GM19455 (cell line): ENCODE results near the gene MKX.

Experiments used
- ATAC-seq: cut with Tn5 transposase; IDR thresholded peaks from one replicate; pipeline ENCODE4 v1.9.1; 2021; ENCODE audit not compliant: unreplicated experiment

The MKX gene

DNA sequence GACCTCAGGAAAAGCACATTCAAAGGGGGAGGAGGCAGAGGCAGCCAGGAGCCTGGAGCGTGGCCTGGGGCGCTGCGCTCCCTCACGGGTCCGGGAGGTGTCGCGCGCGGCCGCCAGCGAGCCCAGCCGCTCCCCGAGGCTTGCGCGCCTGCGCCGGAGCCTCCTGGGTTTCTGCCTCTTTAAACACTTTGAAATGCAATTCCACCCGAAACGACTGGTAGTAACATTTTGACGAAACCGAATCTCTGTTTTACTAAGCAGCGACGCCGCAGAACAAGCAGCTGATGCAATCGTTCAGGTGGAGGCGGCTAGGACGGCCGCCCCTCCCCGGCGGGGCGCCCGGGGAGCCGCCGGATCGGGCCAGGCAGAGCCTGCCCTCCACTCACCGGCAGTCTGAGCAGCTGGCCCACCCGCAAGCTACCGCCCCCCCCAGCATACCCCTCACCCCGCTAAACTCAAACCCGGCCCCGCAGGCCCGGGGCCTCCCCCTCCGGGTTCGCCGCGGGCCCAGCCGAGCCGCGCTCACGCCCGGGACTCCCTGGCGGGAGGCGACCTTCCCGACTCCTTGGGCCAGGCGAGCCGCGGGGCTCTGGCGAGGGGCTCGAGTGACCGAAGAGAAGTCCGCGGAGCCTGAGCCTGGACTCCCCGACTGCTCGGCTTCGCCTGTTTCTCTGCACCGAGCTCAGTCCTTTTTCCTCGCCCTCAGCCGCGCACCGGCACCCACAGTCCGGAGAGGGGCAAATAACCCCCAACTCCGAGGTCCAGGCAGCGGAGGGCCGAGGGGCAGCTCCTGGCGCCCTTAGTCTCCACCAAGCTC, 3.2 kb downstream of the MKX start:
- peak; percentile 87 for ATAC-seq

DNA sequence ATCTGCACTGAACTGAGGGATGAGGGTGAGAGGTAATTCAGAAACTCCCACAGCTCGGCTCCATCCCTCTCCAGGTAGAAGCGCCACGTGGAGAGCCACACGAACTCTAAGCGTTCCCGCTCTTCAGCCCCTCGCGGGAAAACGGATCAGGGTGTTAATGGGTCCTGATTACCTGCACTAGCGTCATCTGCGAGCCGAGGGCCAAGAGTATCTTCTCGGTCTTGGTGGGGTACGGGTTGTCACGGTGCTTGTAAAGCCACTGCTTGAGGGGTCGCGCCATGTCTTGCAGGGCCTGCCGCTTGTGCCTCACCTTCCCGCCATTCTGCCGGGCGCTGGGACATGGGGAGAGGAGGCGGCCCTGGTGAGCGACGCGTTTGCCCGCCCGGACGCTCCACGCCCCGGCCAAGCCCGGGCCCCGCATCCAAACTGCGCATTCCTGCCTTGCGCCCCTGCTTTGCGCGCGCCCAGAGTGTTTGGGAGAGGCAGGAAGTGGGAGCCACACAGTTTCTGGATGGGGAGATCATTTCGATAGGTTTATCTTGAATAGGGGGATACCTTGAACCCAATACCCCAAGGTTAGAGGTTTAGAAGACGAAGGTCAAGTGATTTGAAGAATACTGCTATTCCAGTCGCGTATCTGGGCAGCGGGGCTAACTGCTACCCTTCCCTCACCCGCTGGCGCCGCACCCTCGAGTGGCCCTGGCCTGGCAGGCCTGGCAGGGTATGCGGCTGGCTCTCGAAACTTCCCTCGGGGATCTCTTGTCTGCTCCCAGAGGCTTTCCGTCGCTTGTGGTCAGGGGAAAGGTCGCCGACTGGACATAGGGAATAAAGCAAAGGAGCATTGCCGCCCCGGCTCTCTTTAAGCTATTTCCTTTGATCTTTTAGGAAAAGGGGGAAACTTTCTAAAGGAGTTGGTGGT, 4.2 kb downstream of the MKX start:
- ATAC-seq: no peak

DNA sequence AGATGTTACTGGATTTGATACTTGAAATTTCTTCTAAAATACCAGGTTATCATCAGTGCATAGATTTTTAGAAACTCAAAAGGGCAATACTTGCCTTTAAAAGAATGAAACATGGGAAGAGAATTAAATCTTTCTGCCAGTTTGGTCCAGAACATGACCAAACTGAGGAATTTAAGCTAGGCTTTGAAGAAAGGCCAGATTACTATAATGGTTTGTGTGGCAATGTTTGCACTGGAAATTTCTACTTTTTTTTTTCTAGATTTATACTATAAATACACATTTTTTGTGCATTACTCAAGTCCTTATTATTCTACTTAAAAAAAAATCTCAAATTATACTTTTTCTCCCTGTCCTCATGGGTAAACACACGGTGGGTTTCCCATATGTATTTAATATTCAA, 9.2 kb downstream of the MKX start:
- ATAC-seq: no peak

DNA sequence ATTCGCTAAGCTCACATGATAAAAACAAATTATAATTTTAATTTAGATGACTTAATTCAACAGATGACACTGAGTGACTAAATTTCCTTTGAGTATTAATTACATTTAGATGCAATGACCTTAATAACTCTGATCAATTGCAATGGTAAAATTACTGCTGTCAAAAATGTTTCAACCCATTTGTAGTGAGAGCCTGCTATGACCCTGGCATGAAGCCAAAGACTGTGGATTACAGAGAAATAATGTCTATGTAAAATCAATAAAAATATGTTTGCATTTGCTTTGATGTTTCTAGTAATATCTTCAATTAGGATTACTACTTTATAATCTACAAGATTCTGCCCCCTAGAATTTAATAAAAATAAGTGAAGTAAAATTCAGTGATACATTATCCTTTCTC, 15.6 kb downstream of the MKX start:
- ATAC-seq: no peak

DNA sequence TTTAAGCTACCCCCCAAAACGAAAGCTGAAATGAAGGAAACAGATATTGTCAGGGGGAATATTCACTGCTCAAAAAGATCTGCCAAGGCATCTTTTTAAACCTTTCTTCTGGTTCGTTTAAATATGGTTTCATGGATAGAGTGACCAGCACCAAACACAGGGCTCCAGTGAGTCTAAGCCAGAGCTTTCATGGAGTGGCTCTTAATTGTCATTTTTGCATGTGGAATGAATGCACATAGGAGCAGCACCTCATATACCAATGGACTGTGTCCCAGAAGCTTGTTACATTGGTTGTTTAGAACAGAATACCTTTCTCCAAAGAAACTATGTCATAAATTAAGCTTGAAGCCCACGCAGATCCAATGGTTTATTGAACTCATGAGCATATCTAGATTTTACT, 17.3 kb downstream of the MKX start:
- ATAC-seq: no peak

DNA sequence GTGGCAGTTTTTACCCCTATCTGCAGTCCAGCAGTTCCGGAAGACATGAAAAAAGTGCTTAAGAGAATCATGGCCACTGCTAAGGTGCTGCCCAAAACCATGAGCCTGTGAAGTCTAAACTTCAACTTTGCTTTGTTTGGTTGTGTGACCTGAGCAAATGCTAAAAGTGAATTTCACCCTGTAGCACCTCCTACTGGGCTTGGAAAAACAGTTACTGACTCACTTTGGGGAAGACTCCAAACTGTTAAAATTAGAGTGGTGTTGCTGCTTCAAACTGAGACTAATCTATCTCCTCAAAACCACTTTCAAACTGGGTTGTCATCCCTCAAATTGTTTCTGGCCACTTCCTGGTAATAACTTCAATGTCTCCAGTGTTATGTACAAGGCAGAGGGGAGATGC, 21.3 kb downstream of the MKX start:
- no peak for ATAC-seq

DNA sequence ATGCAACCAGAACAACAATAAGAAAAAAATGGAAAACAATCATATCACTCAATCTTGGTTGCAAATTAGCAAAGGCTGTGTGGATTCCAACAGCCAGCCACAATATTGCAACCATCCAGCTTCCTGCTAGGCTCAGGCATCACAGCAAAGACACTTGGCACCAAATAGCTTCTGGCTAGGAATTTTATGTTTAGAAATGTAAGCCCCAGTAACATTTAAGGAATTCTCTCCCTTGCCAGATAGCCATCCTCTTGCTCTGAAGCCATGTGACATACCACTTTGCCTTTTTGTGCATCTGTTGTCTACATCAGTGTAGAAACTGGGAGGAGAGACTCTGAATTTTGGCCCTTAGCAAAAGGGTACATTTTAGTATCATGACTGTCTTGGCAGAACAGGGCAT, 22.2 kb downstream of the MKX start:
- no peak for ATAC-seq

DNA sequence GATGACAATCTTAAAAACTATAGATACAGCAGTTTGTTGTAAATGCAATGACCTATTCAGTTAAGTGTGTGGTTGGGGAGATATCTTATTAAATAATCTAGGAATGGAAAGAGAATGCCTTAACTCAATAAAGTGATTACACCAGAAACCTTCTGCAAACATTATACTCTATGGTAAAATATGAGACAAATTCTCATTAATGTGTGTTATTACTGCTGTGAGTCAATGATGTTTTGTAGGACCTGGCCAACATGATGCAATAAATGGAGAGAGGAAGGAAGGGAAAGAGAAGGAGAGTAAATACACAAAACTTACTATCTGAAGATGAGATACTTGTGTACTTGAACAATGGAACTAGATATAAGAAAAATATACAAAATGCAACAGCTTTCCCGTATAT, 25.1 kb downstream of the MKX start:
- ATAC-seq: no peak

DNA sequence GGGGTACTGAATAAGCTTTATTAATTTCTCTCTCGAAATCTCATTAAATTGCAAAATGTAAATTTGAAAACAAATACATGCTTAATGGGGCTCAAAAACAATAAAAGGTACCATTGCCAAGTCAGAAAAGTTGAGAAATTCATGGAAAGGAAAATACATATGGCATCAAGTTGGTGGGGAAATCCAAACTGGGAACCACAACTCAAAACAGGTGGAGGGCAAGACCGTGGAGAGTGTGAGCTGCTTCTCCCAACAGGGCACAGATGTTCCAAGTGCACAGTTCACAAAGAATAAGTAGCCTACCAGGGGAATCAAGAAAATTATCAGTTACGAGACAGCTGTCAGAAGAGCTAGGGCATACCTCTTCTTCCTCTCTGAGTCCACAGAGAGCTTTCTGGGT, 26.6 kb downstream of the MKX start:
- ATAC-seq: no peak

DNA sequence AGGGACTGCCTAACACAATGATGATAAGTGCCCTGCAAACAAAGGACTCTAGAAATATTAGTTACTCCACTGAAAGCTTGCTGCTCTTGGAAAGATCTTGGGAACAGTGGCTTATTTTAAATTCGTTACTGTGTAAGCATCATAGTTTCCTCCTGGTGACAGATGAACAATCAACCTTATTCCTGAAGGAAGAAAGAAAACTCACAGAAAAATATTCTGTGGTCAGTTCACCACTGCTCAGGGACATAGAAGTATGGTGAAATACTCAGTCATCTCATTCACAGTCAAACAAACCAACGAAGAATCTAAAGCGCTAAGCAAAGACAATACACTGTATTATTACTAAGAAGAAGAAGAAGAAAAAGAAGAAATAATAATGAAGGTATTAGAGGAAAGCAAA, 27.8 kb downstream of the MKX start:
- no peak for ATAC-seq

DNA sequence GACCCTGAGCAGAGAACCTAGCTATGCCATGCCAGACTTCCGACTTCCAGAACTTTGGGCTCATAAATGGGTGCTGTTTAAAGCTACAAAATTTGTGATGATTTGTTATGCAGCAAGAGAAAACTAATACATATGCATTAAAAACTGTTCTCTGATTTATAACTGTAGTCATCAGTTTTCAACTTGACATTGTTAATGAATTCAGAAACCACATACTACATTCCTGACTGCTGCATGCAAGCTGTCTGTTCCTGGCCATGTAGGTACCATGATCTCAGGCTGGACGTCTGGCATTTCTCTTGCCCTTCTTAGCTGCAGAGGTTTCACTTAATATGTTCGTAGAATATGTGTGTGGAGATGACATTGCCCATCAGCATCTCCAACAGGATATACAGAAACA, 28.4 kb downstream of the MKX start:
- no peak for ATAC-seq

DNA sequence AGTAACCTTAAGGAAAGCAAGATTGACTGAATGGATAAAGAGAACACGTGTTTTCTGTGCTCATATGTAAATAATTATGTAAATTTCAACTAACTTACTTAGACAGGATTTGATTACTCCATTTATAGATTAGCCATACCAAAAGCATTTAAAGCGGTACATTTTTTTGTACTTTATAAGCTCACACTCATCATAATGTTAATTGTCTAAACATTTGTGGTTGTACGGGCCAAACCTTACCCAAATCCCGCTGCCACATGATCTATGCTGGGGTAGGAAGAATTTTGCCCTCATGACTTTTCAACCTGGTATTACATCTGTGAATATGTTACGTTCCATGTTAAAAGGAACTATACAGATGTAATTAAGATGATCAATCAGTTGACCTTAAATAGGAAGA, 29.1 kb downstream of the MKX start:
- no peak for ATAC-seq

DNA sequence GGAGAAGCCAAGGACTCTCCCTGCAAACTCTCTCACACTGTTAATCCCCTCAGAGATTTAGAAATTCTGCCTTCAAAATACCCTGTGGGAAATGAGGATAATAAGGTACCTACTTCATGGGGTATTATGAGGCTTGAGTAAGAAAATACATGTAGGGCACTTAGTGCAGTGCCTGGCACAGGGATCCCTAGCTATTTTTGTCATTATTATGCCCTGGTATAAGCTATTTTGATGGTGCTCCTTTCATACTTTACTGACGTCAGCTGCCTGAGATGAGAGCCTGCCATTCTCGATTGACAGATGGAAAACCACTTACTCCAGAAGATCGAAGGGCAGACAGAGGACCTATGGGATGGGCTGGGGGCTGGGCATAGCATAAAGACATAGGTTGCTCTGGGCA, 30.1 kb downstream of the MKX start:
- ATAC-seq: no peak

DNA sequence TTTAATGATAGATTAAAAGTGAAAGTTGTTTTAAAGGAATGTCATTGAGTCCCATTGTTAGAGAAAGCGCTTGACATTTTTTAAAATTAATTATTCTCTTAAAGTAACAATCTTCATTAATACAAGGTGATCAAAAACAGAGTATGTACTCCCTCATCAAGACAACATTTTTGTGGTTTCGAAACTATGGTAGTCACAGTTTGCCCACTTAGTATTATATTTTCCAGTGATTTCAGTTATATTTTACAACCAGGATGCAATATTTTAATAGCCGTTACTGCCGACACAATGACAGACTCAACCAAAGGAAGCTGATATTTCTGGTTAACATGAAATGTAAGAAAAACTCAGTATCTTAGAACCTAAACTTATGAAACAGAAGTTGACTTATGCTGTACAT, 31.3 kb downstream of the MKX start:
- no peak for ATAC-seq

DNA sequence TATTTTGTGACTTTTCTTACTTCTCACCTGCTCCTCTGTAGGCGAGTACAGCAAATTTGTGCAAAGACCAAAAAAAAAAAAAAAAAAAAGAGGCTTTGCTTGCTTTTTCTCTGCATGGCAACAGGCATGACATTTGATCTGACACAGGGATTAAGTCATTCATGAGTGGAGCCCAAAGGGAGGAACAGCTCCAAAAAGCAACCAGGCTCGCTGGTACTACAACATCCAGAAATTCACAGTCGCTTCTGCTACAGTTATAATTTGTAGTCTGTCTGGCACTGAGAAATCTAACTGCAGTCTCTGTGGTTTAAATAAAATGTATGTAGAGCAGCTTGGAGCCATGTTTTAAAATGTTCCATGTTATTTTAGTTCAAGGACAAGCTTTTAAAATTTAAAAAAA, 31.7 kb downstream of the MKX start:
- ATAC-seq: no peak

DNA sequence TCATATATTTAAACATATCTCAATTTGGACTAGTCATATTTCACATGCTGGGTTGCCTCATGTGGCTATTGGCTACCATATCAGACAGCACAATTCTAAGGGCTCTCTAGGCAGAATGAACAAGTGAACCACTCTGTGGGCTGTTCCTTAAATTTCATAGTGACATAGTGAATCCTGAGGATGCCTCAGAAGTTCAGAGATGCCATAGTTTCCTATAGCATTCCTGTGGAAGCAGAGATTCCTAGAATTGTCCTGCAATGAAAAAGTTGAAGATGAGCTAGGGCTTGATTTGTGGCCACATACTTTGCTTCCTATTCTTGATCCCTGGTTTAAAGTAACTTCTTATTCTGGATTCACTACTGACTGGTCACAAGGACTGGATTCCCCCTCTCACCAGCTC, 35.6 kb downstream of the MKX start:
- ATAC-seq: no peak

DNA sequence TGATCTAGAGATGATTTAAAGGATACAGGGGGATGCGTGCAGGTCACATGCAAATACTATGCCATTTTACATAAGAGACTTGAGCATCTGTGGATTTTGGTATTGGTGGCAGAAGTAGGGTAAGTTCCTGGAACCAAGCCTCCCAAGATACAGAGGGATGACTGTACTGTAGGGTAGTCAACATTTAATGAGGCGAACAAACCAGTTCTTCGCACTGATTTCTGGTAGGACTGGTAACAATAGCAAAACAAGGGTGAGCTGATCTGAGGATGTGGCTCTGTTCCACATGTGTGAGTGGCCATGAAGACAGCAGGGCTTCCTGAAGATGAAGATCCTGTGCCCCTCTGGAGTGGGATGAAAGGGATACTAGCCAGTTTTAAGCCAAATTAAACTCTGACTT, 36.3 kb downstream of the MKX start:
- no peak for ATAC-seq

DNA sequence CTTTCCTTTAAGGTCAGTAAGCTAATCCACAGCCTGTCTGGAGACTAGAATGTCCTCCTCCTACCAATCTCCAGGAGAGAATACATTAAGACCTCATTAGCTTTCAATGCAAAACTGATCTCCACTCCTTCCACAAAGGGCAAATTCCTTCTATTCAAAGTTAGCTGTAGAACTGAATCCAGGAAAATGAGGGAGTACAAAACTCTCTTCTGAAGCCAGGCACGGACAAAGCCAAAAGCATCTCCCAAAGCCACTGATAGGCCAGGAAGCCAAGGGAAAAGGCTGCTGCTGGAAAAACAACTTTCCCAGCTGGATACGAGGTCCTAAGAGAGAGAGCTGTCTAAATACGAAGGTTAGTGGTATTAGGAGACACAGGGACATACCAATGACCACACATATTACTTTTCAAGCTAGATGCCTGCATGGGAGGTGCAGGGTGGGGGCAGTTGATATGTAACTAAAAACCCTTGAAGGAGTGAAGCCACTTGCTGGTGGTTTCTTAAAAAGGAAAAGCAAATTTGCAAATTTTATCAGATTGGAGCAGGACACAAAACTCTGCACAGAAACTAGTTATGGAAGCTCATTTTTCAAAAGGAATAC, 43.6 kb downstream of the MKX start:
- ATAC-seq: no peak

DNA sequence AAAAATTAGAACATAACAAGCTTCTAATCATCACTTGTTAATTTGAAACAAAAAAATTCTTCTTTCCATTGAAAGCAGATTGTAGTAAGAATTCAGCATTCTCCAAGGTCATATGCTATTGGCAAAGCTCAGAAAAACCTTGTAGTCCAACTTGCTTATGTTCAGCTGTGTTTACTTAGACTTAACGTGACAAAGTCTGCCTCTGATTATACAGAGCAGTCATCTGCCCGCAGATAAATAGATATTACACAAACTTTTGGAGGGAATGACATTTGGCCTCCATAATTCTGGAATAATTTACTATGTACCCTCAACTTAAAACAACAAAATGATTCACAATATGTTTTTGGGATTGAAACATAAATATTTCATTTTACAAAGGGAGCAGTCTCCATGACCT, 45.8 kb downstream of the MKX start:
- no peak for ATAC-seq

DNA sequence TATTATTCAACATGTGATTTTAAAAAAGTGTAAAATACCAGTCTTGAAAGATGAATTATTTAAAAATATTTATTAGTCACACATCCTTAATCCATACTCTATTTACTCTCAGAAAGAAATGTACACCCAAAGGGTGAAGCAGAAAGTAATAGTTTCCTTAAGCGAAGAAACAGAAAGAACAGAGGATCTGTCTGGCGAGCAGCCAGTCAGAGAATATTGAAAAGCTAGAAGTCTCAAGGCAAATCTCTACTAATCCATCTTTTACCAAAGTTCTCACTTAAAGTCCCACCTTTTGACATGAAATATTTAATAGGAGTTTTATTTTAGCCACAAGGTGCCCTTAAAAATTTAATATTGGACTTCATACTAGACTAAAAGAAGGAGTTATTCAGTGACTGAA, 46.7 kb downstream of the MKX start:
- ATAC-seq: no peak

DNA sequence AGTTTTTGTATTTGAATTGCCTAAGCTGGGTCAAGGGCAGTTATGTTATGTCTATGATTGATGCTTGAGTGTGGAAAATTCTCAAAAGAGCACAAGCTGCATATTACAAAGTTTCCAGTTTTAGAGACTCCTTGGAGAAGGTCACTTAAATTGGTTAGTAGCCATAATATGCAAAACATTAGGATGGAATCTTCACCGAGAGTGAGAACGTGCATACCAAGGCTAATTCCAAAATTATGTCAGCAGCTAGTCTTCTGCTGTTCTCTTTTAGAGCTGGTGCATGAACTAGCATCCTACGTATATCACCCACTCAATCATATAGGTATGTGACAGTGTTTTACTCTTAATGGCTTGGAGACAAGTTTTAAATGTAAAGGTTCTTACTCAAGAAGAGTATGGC, 49.2 kb downstream of the MKX start:
- no peak for ATAC-seq

DNA sequence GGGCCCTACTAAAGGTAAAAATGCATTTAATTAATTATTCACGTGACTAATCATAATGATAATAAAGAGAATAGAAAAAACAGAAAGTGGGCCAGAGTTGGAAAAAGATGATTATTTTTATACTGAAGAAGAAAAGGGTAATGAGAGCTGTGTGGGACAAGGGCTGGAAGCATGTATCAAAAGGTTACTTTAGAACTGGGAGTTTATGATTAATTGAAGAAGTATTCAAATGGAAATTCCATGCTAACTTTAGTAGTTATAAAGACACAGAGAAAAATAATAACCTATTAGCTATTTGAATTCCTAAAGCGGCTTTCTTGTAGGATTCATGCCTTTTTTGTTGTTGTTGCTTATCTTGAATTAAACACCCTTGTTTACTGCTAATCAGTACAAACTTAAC, 49.9 kb downstream of the MKX start:
- no peak for ATAC-seq
